H1 (cell line): ENCODE measurements around the gene MMP8. TPM values are rescaled to one million over a fixed set of nuclear protein-coding genes. Genes with fewer than 3 reads are reported as not detected.

Source experiments
- CTCF ChIA-PET: fragments of 300-600 bp; sonication (Branson Sonifier 250); formaldehyde crosslinking; loops from one replicate; lab custom pipeline; 2021; ENCODE audit not compliant: partially characterized antibody; lab: Charles Lee
- POLR2A ChIA-PET: fragments of 300-600 bp; sonication (Branson Sonifier 250); formaldehyde crosslinking; loops from one replicate; lab custom pipeline; 2021; ENCODE audit warnings: inconsistent platforms; ENCODE audit not compliant: partially characterized antibody; lab: Charles Lee
- DNase-seq, 2 experiments: peaks; one replicate each; pipeline versions ENCODE4 v3.0.0 to v3.0.0-alpha.2; 2010 to 2022; ENCODE audit warnings: low spot score in 2 of 2, low read depth in 1 of 2, mixed read lengths in 1 of 2
- FAIRE-seq: peaks from 2 replicates; lab custom pipeline; 2011; peaks lifted over from hg19 to GRCh38; lab: Jason Lieb, UNC
- H2AFZ ChIP-seq: 2 replicates; pipeline ENCODE4 v1.8.1; 2012; ENCODE audit warnings: low read length, inconsistent platforms
- H2AK5ac ChIP-seq: 2 replicates; pipeline ENCODE4 v1.6.1; 2013; ENCODE audit warnings: low read depth, low read length
- H2BK120ac ChIP-seq: replicated peaks from 2 replicates; pipeline ENCODE3; 2013; ENCODE audit warnings: low read depth, low read length, inconsistent platforms
- H2BK12ac ChIP-seq: 2 replicates; pipeline ENCODE4 v1.6.1; 2013; ENCODE audit warnings: low read depth, low read length
- H2BK15ac ChIP-seq: 2 replicates; pipeline ENCODE4 v1.6.1; 2013; ENCODE audit warnings: low read length
- H2BK20ac ChIP-seq: 2 replicates; pipeline ENCODE4 v1.6.1; 2013; ENCODE audit warnings: low read length
- H2BK5ac ChIP-seq: 2 replicates; pipeline ENCODE4 v1.6.1; 2013; ENCODE audit warnings: low read depth, low read length
- H3K14ac ChIP-seq: 2 replicates; pipeline ENCODE4 v1.6.1; 2013; ENCODE audit warnings: inconsistent platforms; ENCODE audit not compliant: insufficient read length
- H3K18ac ChIP-seq: 2 replicates; pipeline ENCODE4 v1.6.1; 2013; ENCODE audit warnings: low read length; ENCODE audit errors: extremely low read depth
- H3K23ac ChIP-seq: 2 replicates; pipeline ENCODE4 v1.6.1; 2013; ENCODE audit warnings: inconsistent platforms; ENCODE audit not compliant: insufficient read length
- H3K23me2 ChIP-seq: 2 replicates; pipeline ENCODE4 v1.6.1; 2013; ENCODE audit warnings: low read depth, low read length
- H3K27ac ChIP-seq: 2 replicates; pipeline ENCODE4 v1.6.1; 2011; ENCODE audit warnings: low read depth, low read length, inconsistent platforms
- H3K27me3 ChIP-seq, 4 experiments: replicated peaks in 1 of 4; 1 replicate in 1 of 4; 2 replicates in 3 of 4; pipeline versions ENCODE4 v1.6.1 to v1.8.1; 2011 to 2013; ENCODE audit warnings: low read length in 3 of 4, mild to moderate bottlenecking in 3 of 4, inconsistent platforms in 2 of 4, mixed read lengths in 2 of 4, moderate library complexity in 1 of 4; ENCODE audit not compliant: control insufficient read depth in 3 of 4, insufficient read depth in 3 of 4; ENCODE audit errors: extremely low read depth in 1 of 4
- H3K36me3 ChIP-seq, 4 experiments: 2 replicates each; pipeline versions ENCODE4 v1.6.1 to v1.8.1; 2011 to 2013; ENCODE audit warnings: mild to moderate bottlenecking in 4 of 4, low read length in 3 of 4, moderate library complexity in 2 of 4, control low read depth in 1 of 4, inconsistent platforms in 1 of 4; ENCODE audit not compliant: insufficient read depth in 4 of 4, control insufficient read depth in 2 of 4
- H3K4ac ChIP-seq: replicated peaks from 2 replicates; pipeline ENCODE3; 2013; ENCODE audit warnings: low read length, low read depth, mixed read lengths, inconsistent platforms; ENCODE audit not compliant: insufficient read length
- H3K4me1 ChIP-seq, 4 experiments: replicated peaks in 1 of 4; 1 replicate in 1 of 4; 2 replicates in 3 of 4; pipeline versions ENCODE4 v1.6.1 to v1.8.1; 2011 to 2013; ENCODE audit warnings: low read length in 3 of 4, inconsistent platforms in 2 of 4, mixed read lengths in 1 of 4; ENCODE audit not compliant: insufficient read depth in 4 of 4, control insufficient read depth in 3 of 4
- H3K4me2 ChIP-seq, 2 experiments: 2 replicates each; pipeline versions ENCODE4 v1.6.1 to v1.8.1; 2011 to 2013; ENCODE audit warnings: low read depth in 2 of 2, low read length in 2 of 2, control low read depth in 1 of 2, inconsistent platforms in 1 of 2, mild to moderate bottlenecking in 1 of 2; ENCODE audit not compliant: insufficient read depth in 1 of 2
- H3K4me3 ChIP-seq, 4 experiments: fragments of 200-600, 300-600 bp in 1 of 4; sonication (generic), shearing (Covaris generic), sonication (Bioruptor Twin) in 1 of 4; 2 replicates each; pipeline versions ENCODE4 v1.5.1 to v1.8.1; 2011 to 2016; ENCODE audit warnings: low read length in 4 of 4, low read depth in 3 of 4, control low read depth in 2 of 4, inconsistent platforms in 2 of 4, mild to moderate bottlenecking in 2 of 4, mixed read lengths in 1 of 4, moderate library complexity in 1 of 4; ENCODE audit not compliant: insufficient read depth in 2 of 4; ENCODE audit errors: extremely low read depth in 1 of 4
- H3K56ac ChIP-seq: replicated peaks from 2 replicates; pipeline ENCODE3; 2013; ENCODE audit warnings: low read depth, mild to moderate bottlenecking, mixed read lengths, low read length, inconsistent platforms; ENCODE audit not compliant: insufficient read length
- H3K79me1 ChIP-seq: 2 replicates; pipeline ENCODE4 v1.6.1; 2013; ENCODE audit warnings: low read depth, low read length, control low read depth
- H3K79me2 ChIP-seq, 2 experiments: 2 replicates each; pipeline versions ENCODE4 v1.6.1 to v1.8.1; 2012 to 2013; ENCODE audit warnings: low read length in 2 of 2, mild to moderate bottlenecking in 2 of 2, inconsistent platforms in 1 of 2; ENCODE audit not compliant: insufficient read depth in 2 of 2, control insufficient read depth in 1 of 2
- H3K9ac ChIP-seq, 4 experiments: replicated peaks in 1 of 4; 1 replicate in 1 of 4; 2 replicates in 3 of 4; pipeline versions ENCODE4 v1.6.1 to v1.8.1; 2011 to 2013; ENCODE audit warnings: low read depth in 3 of 4, low read length in 3 of 4, control low read depth in 2 of 4, mild to moderate bottlenecking in 2 of 4, moderate library complexity in 2 of 4, inconsistent platforms in 1 of 4; ENCODE audit errors: extremely low read depth in 1 of 4
- H3K9me3 ChIP-seq, 2 experiments: 2 replicates each; pipeline versions ENCODE4 v1.6.1 to v1.8.1; 2012 to 2013; ENCODE audit warnings: mild to moderate bottlenecking in 2 of 2, moderate library complexity in 2 of 2, control low read depth in 1 of 2, inconsistent platforms in 1 of 2, low read depth in 1 of 2, low read length in 1 of 2, mixed read lengths in 1 of 2; ENCODE audit not compliant: insufficient read depth in 2 of 2
- H4K20me1 ChIP-seq, 2 experiments: replicated peaks in 1 of 2; 2 replicates each; pipeline versions ENCODE3 to v1.8.1; 2011 to 2013; ENCODE audit warnings: inconsistent platforms in 2 of 2, low read length in 2 of 2, mild to moderate bottlenecking in 1 of 2; ENCODE audit not compliant: insufficient read depth in 2 of 2, control insufficient read depth in 1 of 2
- H4K5ac ChIP-seq: 2 replicates; pipeline ENCODE4 v1.6.1; 2013; ENCODE audit warnings: low read length, low read depth, mixed read lengths, inconsistent platforms; ENCODE audit not compliant: insufficient read length
- H4K8ac ChIP-seq: 2 replicates; pipeline ENCODE4 v1.8.0; 2013; ENCODE audit warnings: mild to moderate bottlenecking, moderate library complexity, low read length, inconsistent platforms; ENCODE audit not compliant: insufficient read depth; ENCODE audit errors: extremely low read depth
- H4K91ac ChIP-seq: replicated peaks from 2 replicates; pipeline ENCODE3; 2013; ENCODE audit warnings: low read length, mixed read lengths, inconsistent platforms; ENCODE audit not compliant: insufficient read length
- KDM4A ChIP-seq: IDR thresholded peaks from one replicate; pipeline ENCODE4 v1.7.1; 2012; ENCODE audit warnings: low read depth, mild to moderate bottlenecking, moderate library complexity, low read length, inconsistent platforms; ENCODE audit not compliant: severe bottlenecking
- RAD21 ChIP-seq, 2 experiments: IDR thresholded peaks in 1 of 2; conservative IDR thresholded peaks in 1 of 2; 2 replicates each; pipeline ENCODE4 v1.6.1; 2011; ENCODE audit warnings: low read depth in 2 of 2, low read length in 2 of 2, improper control_type of control experiment in 1 of 2, inconsistent platforms in 1 of 2, mild to moderate bottlenecking in 1 of 2, moderate library complexity in 1 of 2
- SIX5 ChIP-seq: IDR thresholded peaks from 2 replicates; pipeline ENCODE4 v1.6.1; 2011; ENCODE audit warnings: mild to moderate bottlenecking, low read depth, low read length
- TEAD4 ChIP-seq: IDR thresholded peaks from 2 replicates; pipeline ENCODE4 v1.6.1; 2012; ENCODE audit warnings: low read depth, low read length, inconsistent platforms, mixed read lengths
- WGBS, 2 experiments: shearing (Covaris generic) in 1 of 2; methylation state at CpG; one replicate each; pipeline versions ENCODE4 v1.1.6 to v1.1.7; 2013 to 2015; ENCODE audit warnings: low lambda C conversion rate in 2 of 2, mixed read lengths in 2 of 2, inconsistent platforms in 1 of 2, low coverage in 1 of 2, missing lambda C conversion rate in 1 of 2; ENCODE audit not compliant: insufficient replicate concordance in 2 of 2, insufficient coverage in 1 of 2, insufficient read length in 1 of 2; ENCODE audit errors: extremely low coverage in 1 of 2, missing lambda C conversion rate in 1 of 2; 5-methylcytosine and 5-hydroxymethylcytosine counted together
- polyA plus RNA-seq, 7 experiments: library from polyadenylated mRNA; depleted of rRNA in 3 of 7; stranded (reverse) in 5 of 7; unstranded in 2 of 7; fragments of >200 nt in 5 of 7; fragments of 200-250 nt in 2 of 7; gene quantifications; 1 replicate in 5 of 7; 2 replicates in 1 of 7; 4 replicates in 1 of 7; pipeline versions ENCODE4 v1.2.1 to v1.2.3, GENCODE V29; 2011 to 2013; ENCODE audit warnings: missing spikeins in 2 of 7, mixed read lengths in 2 of 7
- total RNA-seq: library from RNA; stranded (reverse); fragmentation: NEBNext Ultra II Directional; extraction: Animal tissue kit (Norgen Biotek cat#: 25700); gene quantifications from 2 replicates; pipeline ENCODE4 v1.2.1, GENCODE V29; 2021

The MMP8 gene
- total and polyA plus RNA-seq, 2 of the 8 experiments (the other 6 are each of a cell fraction or from before 2014, with no cell fraction given) = not detected

DNA sequence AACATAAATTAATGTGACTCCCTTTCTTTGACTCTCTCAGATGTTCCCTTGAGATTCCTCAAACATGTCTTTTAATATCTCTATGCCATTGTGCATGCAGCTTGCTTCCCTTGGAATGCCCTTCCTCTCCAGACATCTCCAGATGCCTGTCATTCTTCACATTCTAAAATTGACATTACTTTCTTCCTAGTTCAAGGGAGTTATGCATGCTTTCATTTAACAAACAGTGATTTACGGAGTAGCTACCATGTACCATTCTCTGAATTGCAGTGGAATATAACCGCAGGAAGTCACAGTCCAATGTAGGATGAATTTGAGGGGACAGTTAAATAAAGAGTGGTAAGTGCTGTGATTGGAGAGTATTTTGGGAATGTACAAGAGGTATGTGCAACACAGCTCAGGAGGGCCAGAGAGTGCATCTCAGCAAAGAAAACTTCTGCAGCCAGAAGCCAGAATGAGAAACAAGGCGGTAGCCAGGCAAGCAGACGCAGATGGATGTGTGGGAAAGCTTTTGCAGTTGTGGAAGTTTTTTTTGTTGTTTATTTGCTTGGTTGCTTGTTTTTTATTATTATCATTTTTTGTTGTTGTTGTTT, 37.0 kb upstream of the MMP8 start:
- DNase-seq (no peak), FAIRE-seq (no peak)
- no peak overlapping the region for H4K8ac ChIP-seq
- H3K14ac ChIP-seq = no peak overlapping the region
- no peak overlapping the region for H2BK15ac ChIP-seq
- TF ChIP-seq KDM4A (no peak), SIX5 (no peak), RAD21 (IDR thresholded peaks at IDR 0.05 in 1 of 2, conservative IDR thresholded peaks at IDR 0.05 in 1 of 2; ENCODE audit: low read depth in 2 of 2, low read length in 2 of 2) (no peak), TEAD4 (peak; percentile 69; the same call in 1 of the 2 replicates)
- no peak overlapping the region for H3K4ac ChIP-seq
- no peak overlapping the region for H3K23ac ChIP-seq
- 89% methylated on average over 4 of the region's 4 CpGs; no CpG with 5 or more reads in 1 of the 2 experiments for WGBS, 2 experiments
- H3K27me3 ChIP-seq = peaks cover 0 to 1% (median 0%) of the 10 kb centered on the region in 4 experiments; a peak in 1 of 7 replicates
- H4K5ac ChIP-seq = no peak overlapping the region
- no peak overlapping the region for H3K9ac ChIP-seq
- peaks cover 0 to 4% (median 1%) of the 10 kb centered on the region in 4 experiments; a peak in 1 of 7 replicates for H3K4me1 ChIP-seq
- H3K27ac ChIP-seq = no peak overlapping the region
- no peak overlapping the region for H2BK5ac ChIP-seq
- no peak overlapping the region for H4K91ac ChIP-seq
- H3K56ac ChIP-seq = no peak overlapping the region
- H2BK20ac ChIP-seq = no peak overlapping the region
- no peak overlapping the region for H3K4me3 ChIP-seq
- no peak overlapping the region for H2BK12ac ChIP-seq
- no peaks in the 10 kb centered on the region for H3K79me1 ChIP-seq
- no peak overlapping the region for H3K18ac ChIP-seq
- no peaks in the 10 kb centered on the region for H3K9me3 ChIP-seq
- no peaks in the 10 kb centered on the region for H3K23me2 ChIP-seq
- no peaks in the 10 kb centered on the region for H3K79me2 ChIP-seq
- no peak overlapping the region for H2BK120ac ChIP-seq
- ChIA-PET CTCF (interaction anchor here (1.0 to 3.8 kb wide), 5 partner anchors 10 to 33 kb away, joined by 3 to 22 read pairs (median 5); partner anchors contain the start of gene MMP10), POLR2A (interaction anchor here (0.7 kb wide), 1 partner anchor 81 kb away, joined by 4 read pairs; no protein-coding TSS in a partner anchor)
- no peaks in the 10 kb centered on the region for H4K20me1 ChIP-seq
- no peaks in the 10 kb centered on the region for H3K36me3 ChIP-seq
- H3K4me2 ChIP-seq = no peak overlapping the region
- H2AFZ ChIP-seq = no peak overlapping the region
- no peak overlapping the region for H2AK5ac ChIP-seq
